Fibroblast of skin of scalp (primary cell): ENCODE results near the gene ERN2.

Experiments
- DNase-seq: peaks from one replicate; pipeline ENCODE4 v3.0.0-alpha.2; 2013

The ERN2 gene

GRCh38 chr16:23687034-23687808 lies 25.8 kb downstream of the ERN2 start:
- DNase-seq, result no peak

- no peak for DNase-seq
These were observed 29.5 kb downstream of the ERN2 start for GRCh38 chr16:23683487-23683886.

GRCh38 chr16:23682181-23682580 lies 30.8 kb downstream of the ERN2 start:
- no peak for DNase-seq

GRCh38 chr16:23679986-23680336 lies 33.1 kb downstream of the ERN2 start:
- no peak for DNase-seq

GRCh38 chr16:23679274-23679985 lies 33.6 kb downstream of the ERN2 start:
- DNase-seq, result peak; percentile 27

- peak; percentile 81 for DNase-seq
These were observed 34.4 kb downstream of the ERN2 start, which contains the start of gene PLK1 for GRCh38 chr16:23678430-23679273. Gene PLK1 (plus strand): TSS chr16:23678889. CDS start chr16:23678933, 44 bp downstream.

GRCh38 chr16:23676924-23677480 lies 36.0 kb downstream of the ERN2 start:
- DNase-seq, result no peak

GRCh38 chr16:23673971-23674614 lies 38.9 kb downstream of the ERN2 start:
- no peak for DNase-seq

- peak; percentile 60 for DNase-seq
These were observed 42.8 kb downstream of the ERN2 start for GRCh38 chr16:23670137-23670776.

- no peak for DNase-seq
These were observed 44.1 kb downstream of the ERN2 start for GRCh38 chr16:23668873-23669272.

- DNase-seq, result no peak
These were observed 44.8 kb downstream of the ERN2 start for GRCh38 chr16:23668225-23668624.

GRCh38 chr16:23667355-23667659 lies 45.7 kb downstream of the ERN2 start:
- no peak for DNase-seq

GRCh38 chr16:23666571-23667354 lies 46.3 kb downstream of the ERN2 start:
- DNase-seq, result no peak

- no peak for DNase-seq
These were observed 49.1 kb downstream of the ERN2 start for GRCh38 chr16:23663918-23664317.

- no peak for DNase-seq
These were observed 61.0 kb downstream of the ERN2 start for GRCh38 chr16:23651943-23652468.

- DNase-seq, result no peak
These were observed 62.2 kb downstream of the ERN2 start for GRCh38 chr16:23650674-23651416.

- DNase-seq, result no peak
These were observed 70.7 kb downstream of the ERN2 start for GRCh38 chr16:23642246-23642774.

- peak; percentile 93 for DNase-seq
These were observed 71.9 kb downstream of the ERN2 start, which contains the start of the genes DCTN5 and PALB2 for GRCh38 chr16:23640931-23641765. Gene DCTN5 (plus strand): TSS chr16:23641466. CDS start chr16:23641543, 77 bp downstream. Gene PALB2 (minus strand): TSS chr16:23641310. CDS start chr16:23641157, 153 bp downstream.

- no peak for DNase-seq
These were observed 72.4 kb downstream of the ERN2 start for GRCh38 chr16:23640615-23640930.
